ENCODE data around the gene AGMO.
"Not testable (repeated sequence)": the region's sequence is repeated elsewhere in the genome, so short reads cannot be mapped to it uniquely, and the experiment has no call there.

AGMO gene

DNA sequence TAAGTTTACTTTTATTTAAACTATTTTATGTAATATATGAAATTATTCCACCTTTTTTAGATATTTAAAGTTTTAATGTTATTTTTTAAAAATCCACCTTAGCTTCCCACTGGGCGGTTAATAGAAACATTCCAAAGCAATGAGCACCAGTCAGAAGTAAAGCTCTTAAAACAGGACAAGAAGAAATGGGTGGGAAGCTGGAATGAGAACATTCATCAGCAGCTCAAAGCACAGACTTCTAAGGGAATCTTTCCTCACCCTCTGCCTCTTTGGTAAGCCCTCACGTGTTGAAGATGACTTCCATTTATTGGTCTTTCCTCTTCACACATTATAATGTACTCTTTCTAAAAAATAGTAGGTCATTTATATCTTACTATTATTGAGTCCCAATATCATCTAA lies 3.1 kb downstream of the AGMO start:
- no peak for DNase-seq

- DNase-seq, result no peak
Measured at GRCh38 chr7:15557686-15558085, 4.1 kb downstream of the AGMO start.

GRCh38 chr7:15557186-15557585 lies 4.6 kb downstream of the AGMO start:
- DNase-seq, result no peak

GRCh38 chr7:15556339-15557105 lies 5.3 kb downstream of the AGMO start:
- no peak for DNase-seq

GRCh38 chr7:15555381-15555859 lies 6.4 kb downstream of the AGMO start:
- DNase-seq, result peak; percentile 31

DNA sequence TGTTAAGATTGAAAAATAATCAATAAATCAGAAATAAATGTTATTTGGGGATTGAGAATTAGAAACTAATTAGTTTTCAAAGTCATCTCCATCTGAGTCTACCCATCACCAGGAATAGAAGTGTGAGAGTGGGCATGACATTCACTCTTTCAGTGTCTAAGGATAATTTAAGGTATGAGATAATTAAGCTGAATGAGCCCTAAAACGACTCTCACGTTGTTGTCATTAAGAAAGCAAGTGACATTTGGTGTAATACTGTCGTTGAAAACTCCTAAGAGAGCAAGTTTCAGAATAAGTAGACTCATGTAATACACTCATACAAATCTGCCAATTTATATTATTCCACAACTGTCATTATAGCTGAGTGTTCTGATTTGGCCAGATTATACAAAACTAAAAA lies 7.1 kb downstream of the AGMO start:
- DNase-seq, result no peak

GRCh38 chr7:15554081-15554480 lies 7.7 kb downstream of the AGMO start:
- no peak for DNase-seq

DNA sequence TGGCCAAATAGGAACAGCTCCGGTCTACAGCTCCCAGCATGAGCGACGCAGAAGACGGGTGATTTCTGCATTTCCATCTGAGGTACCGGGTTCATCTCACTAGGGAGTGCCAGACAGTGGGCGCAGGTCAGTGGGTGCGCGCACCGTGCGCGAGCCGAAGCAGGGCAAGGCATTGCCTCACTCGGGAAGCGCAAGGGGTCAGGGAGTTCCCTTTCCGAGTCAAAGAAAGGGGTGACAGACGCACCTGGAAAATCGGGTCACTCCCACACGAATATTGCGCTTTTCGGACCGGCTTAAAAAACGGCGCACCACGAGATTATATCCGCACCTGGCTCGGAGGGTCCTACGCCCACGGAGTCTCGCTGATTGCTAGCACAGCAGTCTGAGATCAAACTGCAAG lies 14.5 kb downstream of the AGMO start:
- DNase-seq, result not testable (repeated sequence)

- no peak for DNase-seq
Measured at GRCh38 chr7:15546272-15546792, 15.5 kb downstream of the AGMO start.

DNA sequence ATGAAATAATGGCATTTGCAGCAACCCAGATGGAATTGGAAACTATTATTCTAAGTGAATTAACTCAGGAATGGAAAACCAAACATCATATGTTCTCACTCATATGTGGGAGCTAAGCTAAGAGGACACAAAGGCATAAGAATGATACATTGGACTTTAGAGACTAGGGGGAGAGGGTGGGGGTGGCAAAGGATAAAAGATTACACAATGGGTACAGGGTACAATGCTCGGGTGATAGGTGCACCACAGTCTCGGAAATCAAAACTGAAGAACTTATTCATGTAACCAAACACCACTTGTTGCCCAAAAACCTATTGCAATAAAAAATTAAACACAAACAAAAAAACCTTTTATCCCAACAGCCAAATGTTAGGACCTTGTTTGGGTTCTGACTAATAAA lies 17.8 kb downstream of the AGMO start:
- DNase-seq, result no peak

- DNase-seq, result no peak
Measured at GRCh38 chr7:15543256-15543655, 18.6 kb downstream of the AGMO start.

DNA sequence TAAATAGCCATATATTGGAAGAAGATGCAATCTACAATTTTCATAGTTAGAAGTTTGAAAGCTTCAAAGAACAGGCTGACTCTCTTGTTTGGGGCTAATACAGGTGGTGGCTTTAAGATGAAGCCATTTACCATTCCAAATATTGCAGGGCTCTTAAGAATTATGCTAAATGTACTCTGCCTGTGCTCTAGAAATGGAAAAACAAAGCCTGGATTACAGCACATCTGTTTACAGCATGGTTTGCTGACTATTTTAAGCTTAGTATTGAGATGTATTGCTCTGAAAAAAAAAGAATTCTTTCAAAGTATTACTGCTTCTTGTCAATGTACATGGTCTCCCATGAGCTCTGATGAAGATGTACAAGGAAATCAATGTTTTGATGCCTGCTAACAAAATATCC lies 34.2 kb downstream of the AGMO start:
- DNase-seq, result no peak

GRCh38 chr7:15525652-15526263 lies 36.1 kb downstream of the AGMO start:
- no peak for DNase-seq

- DNase-seq, result no peak
Measured at GRCh38 chr7:15524077-15524476, 37.7 kb downstream of the AGMO start.

DNA sequence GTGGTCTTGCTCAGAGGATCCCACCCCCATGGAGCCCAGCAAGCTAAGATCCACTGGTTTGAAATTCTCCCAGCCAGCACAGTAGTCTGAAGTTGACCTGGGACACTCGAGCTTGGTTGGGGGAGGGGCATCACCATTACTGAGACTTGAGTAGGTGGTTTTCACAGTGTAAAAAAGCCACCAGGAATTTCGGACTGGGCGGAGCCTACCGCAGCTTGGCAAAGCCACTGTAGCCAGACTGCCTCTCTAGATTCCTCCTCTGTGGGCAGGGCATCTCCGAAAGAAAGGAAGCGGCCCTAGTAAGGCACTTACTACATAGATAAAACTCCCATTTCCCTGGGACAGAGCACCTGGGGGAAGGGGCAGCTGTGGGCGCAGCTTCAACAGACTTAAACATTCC lies 44.0 kb downstream of the AGMO start:
- DNase-seq, result not testable (repeated sequence)

- DNase-seq, result no peak
Measured at GRCh38 chr7:15515252-15515651, 46.6 kb downstream of the AGMO start.

DNA sequence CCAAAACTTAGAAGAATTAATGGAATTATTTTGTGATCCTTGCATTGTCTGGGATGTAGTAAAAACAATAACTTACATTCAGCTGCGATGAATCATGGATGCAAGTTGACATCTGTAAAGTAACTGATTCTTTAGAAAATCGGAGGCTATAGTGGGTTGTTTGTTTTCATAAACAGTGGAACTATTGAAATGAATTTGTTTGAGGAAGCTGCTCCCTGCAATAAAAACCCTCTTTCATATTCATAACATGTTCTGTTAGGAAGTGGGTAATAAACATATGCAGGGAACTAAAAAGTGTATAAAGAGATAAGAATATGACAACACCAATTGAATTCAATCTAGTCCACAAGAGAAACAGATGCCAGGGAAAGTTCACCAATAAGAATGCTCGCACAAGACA lies 53.6 kb downstream of the AGMO start:
- no peak for DNase-seq

DNA sequence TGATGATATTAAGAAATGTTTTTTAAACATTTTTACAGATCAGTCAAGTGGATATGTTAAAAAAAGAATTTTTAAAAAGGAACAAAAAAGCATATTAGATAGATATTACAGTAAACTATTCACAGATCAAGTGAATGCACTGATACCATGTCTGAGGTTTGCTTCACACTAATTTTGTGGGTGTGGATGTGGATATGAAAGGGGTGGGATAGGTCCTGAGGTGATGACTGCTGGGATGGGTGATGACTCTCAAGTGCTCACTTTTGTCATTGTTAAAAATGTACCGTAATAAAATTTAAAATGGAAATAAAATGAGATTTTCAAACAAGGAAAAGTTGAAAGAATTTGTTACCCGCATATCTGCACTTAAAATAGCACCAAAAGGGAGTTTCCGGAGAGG lies 54.1 kb downstream of the AGMO start:
- no peak for DNase-seq

DNA sequence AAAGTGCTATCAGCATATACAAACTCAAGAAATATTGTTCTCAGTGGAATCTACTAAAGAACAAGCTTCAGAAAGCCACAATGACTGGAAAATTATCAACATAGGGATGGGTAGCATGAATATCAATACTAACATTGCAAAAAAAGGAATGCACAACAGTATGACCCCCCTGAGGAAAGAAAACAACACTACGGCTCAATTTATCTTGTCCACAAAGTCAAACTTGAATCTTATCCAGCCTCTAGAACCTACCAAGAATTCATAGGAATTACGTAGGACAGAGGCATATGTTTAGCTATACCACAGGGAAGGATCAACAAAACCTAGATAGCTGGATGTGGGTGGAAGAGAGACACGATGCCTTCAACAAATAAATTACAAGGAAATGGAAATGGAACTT lies 54.6 kb downstream of the AGMO start:
- no peak for DNase-seq

- no peak for DNase-seq
Measured at GRCh38 chr7:15505761-15506160, 56.1 kb downstream of the AGMO start.

DNA sequence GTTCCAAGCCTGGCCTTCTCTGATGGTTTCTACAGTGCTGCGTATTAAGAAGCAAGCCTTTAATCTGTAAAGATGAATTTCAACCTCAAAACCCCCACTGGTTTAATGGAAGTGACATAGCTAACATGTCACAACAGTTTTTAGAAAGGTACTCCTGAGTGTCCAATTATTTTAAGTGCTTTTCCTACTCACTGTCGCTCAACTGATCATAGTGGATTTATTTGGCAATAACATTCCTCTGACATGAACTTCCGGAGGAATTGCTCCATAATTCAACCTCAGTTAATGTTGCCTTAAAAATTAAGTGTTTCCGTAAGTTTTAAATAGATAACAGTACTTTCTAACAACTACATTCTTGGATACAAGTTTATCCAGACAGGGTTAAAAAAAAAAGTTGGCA lies 57.5 kb downstream of the AGMO start:
- no peak for DNase-seq

GRCh38 chr7:15503603-15504290 lies 58.1 kb downstream of the AGMO start:
- DNase-seq, result no peak

DNA sequence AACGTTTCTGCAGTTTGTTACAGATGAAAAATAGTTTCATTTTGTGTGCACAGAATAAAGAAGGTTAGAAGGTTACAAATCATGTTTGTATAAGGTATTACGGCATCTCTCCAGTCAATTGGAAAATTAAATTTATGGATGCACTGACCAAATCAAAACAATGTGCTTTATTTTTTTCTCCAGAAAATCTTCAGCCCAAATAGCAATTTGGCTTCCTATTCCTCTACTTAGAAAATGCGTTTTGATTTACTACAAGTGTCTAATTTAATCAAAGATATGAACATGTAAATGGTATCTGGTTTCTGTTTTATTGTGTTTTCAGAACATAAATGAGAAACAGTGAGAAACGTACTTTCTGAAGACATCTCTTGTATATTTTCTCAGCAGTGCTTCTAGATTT lies 63.4 kb downstream of the AGMO start:
- DNase-seq, result no peak

GRCh38 chr7:15495170-15495569 lies 66.6 kb downstream of the AGMO start:
- peak; percentile 5 for DNase-seq
